Activated CD8-positive, alpha-beta memory T cell treated with anti-CD3 and anti-CD28 coated beads for 24 hours (primary cell): ENCODE measurements around the gene KRTAP5-4.
"Not testable (repeated sequence)": the region's sequence is repeated elsewhere in the genome, so short reads cannot be mapped to it uniquely, and the experiment has no call there.

ENCODE experiments used
- DNase-seq: peaks from one replicate; pipeline ENCODE4 v3.0.0-alpha.2; 2020

KRTAP5-4 gene

GRCh38 chr11:1622086-1622485 lies at the start of gene KRTAP5-4:
Gene KRTAP5-4, minus strand, starts transcription at chr11:1622138. Its CDS starts 45 bp downstream, at chr11:1622093.
- no peak for DNase-seq

GRCh38 chr11:1671658-1672057 lies 49.7 kb upstream of the KRTAP5-4 start:
- no peak for DNase-seq

GRCh38 chr11:1670905-1671371 lies 49.0 kb upstream of the KRTAP5-4 start:
- no peak for DNase-seq

- not testable (repeated sequence) for DNase-seq
These were observed 48.5 kb upstream of the KRTAP5-4 start for GRCh38 chr11:1670457-1670856.

- DNase-seq, result no peak
These were observed 47.7 kb upstream of the KRTAP5-4 start for GRCh38 chr11:1669546-1670218.

- DNase-seq, result no peak
These were observed 47.1 kb upstream of the KRTAP5-4 start for GRCh38 chr11:1668911-1669473.

GRCh38 chr11:1667906-1668305 lies 46.0 kb upstream of the KRTAP5-4 start:
- DNase-seq, result no peak

GRCh38 chr11:1667121-1667850 lies 45.3 kb upstream of the KRTAP5-4 start:
- DNase-seq, result no peak

- DNase-seq, result no peak
These were observed 43.4 kb upstream of the KRTAP5-4 start for GRCh38 chr11:1665313-1665712.

GRCh38 chr11:1662699-1663283 lies 40.9 kb upstream of the KRTAP5-4 start:
- DNase-seq, result not testable (repeated sequence)

GRCh38 chr11:1661454-1662269 lies 39.7 kb upstream of the KRTAP5-4 start:
- DNase-seq, result not testable (repeated sequence)

GRCh38 chr11:1660111-1660867 lies 38.4 kb upstream of the KRTAP5-4 start:
- no peak for DNase-seq

- DNase-seq, result no peak
These were observed 37.6 kb upstream of the KRTAP5-4 start for GRCh38 chr11:1659506-1659905.

- DNase-seq, result no peak
These were observed 34.7 kb upstream of the KRTAP5-4 start for GRCh38 chr11:1656670-1657069.

GRCh38 chr11:1656061-1656441 lies 34.1 kb upstream of the KRTAP5-4 start:
- DNase-seq, result no peak

GRCh38 chr11:1655168-1656060 lies 33.5 kb upstream of the KRTAP5-4 start:
- no peak for DNase-seq

GRCh38 chr11:1654388-1655167 lies 32.6 kb upstream of the KRTAP5-4 start:
- DNase-seq, result no peak

GRCh38 chr11:1653541-1654387 lies 31.8 kb upstream of the KRTAP5-4 start:
- no peak for DNase-seq
